ENCODE results near the gene PLAGL2.
A peak's percentile ranks its signal among the peaks of the same experiment; 100 is the strongest.

Gene PLAGL2

GRCh38 chr20:32241807-32242206 lies 34.3 kb upstream of the PLAGL2 start:
- no peak overlapping the region for H2BK12ac ChIP-seq (ENCODE audit: low read length)
- no peaks in the 10 kb centered on the region for H3K9me3 ChIP-seq (ENCODE audit: insufficient read depth, low read depth, low read length)
- no peak overlapping the region for H3K4me2 ChIP-seq (ENCODE audit: low read length)
- H3K79me2 ChIP-seq (ENCODE audit: control insufficient read depth, insufficient read depth, low read length, poor library complexity) = no peaks in the 10 kb centered on the region
- no peak overlapping the region for H3K4ac ChIP-seq (ENCODE audit: low read depth, low read length)
- no peak overlapping the region for H4K12ac ChIP-seq (ENCODE audit: low read depth, low read length)
- H4K91ac ChIP-seq (ENCODE audit: low read depth, low read length) = no peak overlapping the region
- no peak overlapping the region for H2BK5ac ChIP-seq (ENCODE audit: low read depth, low read length, poor library complexity)
- H3K18ac ChIP-seq (ENCODE audit: low read length) = no peak overlapping the region
- H3K4me1 ChIP-seq (ENCODE audit: control insufficient read depth in 1 of 2, insufficient read depth in 2 of 2, low read length in 2 of 2) = peaks cover 4 to 7% of the 10 kb centered on the region in 2 experiments
- no peak overlapping the region for H2AK5ac ChIP-seq (ENCODE audit: low read length)
- H3K27me3 ChIP-seq (ENCODE audit: insufficient read depth, low read length) = no peaks in the 10 kb centered on the region
- no peak overlapping the region for H3K14ac ChIP-seq (ENCODE audit: low read length)
- peaks cover 0 to 4% of the 10 kb centered on the region in 2 experiments for H3K36me3 ChIP-seq (ENCODE audit: control insufficient read depth in 1 of 2, insufficient read depth in 2 of 2, low read length in 2 of 2)
- no peak overlapping the region for H2AFZ ChIP-seq (ENCODE audit: insufficient read depth, low read length, poor library complexity)
- no peak overlapping the region for H3K9ac ChIP-seq (ENCODE audit: low read length)
- no CpG with 5 or more reads among the region's 4 CpGs for WGBS (ENCODE audit: extremely low coverage, insufficient coverage, insufficient read length)
- H3K27ac ChIP-seq (ENCODE audit: low read depth, low read length) = no peak overlapping the region
- H3K23ac ChIP-seq (ENCODE audit: low read length) = no peak overlapping the region
- DNase-seq = no peak
- H2BK120ac ChIP-seq (ENCODE audit: insufficient read depth, low read length, poor library complexity) = no peak overlapping the region
- no peak overlapping the region for H4K8ac ChIP-seq (ENCODE audit: low read depth, low read length)
- H3K79me1 ChIP-seq (ENCODE audit: low read length) = peaks cover 4% of the 10 kb centered on the region
- no peak overlapping the region for H3K4me3 ChIP-seq (ENCODE audit: low read depth, low read length)

- Histone ChIP-seq H3K4ac (ENCODE audit: low read depth, low read length) (no peak overlapping the region), H3K4me1 (ENCODE audit: control insufficient read depth in 1 of 2, insufficient read depth in 2 of 2, low read length in 2 of 2) (peaks cover 4 to 7% of the 10 kb centered on the region in 2 experiments), H2BK120ac (ENCODE audit: insufficient read depth, low read length, poor library complexity) (no peak overlapping the region), H3K4me3 (ENCODE audit: low read depth, low read length) (no peak overlapping the region), H3K14ac (ENCODE audit: low read length) (no peak overlapping the region), H3K23ac (ENCODE audit: low read length) (no peak overlapping the region), H3K4me2 (ENCODE audit: low read length) (peak overlapping the region; percentile 33), H4K8ac (ENCODE audit: low read depth, low read length) (no peak overlapping the region), H2AFZ (ENCODE audit: insufficient read depth, low read length, poor library complexity) (no peak overlapping the region), H3K27ac (ENCODE audit: low read depth, low read length) (peak overlapping the region; percentile 42), H3K79me1 (ENCODE audit: low read length) (peaks cover 4% of the 10 kb centered on the region), H3K36me3 (ENCODE audit: control insufficient read depth in 1 of 2, insufficient read depth in 2 of 2, low read length in 2 of 2) (peaks cover 6 to 7% of the 10 kb centered on the region in 2 experiments), H4K12ac (ENCODE audit: low read depth, low read length) (no peak overlapping the region), H3K27me3 (ENCODE audit: insufficient read depth, low read length) (no peaks in the 10 kb centered on the region), H3K9me3 (ENCODE audit: insufficient read depth, low read depth, low read length) (peaks cover 2% of the 10 kb centered on the region), H2AK5ac (ENCODE audit: low read length) (no peak overlapping the region), H2BK12ac (ENCODE audit: low read length) (no peak overlapping the region), H3K18ac (ENCODE audit: low read length) (no peak overlapping the region), H3K9ac (ENCODE audit: low read length) (no peak overlapping the region), H4K91ac (ENCODE audit: low read depth, low read length) (no peak overlapping the region), H3K79me2 (ENCODE audit: control insufficient read depth, insufficient read depth, low read length, poor library complexity) (no peaks in the 10 kb centered on the region), H2BK5ac (ENCODE audit: low read depth, low read length, poor library complexity) (no peak overlapping the region)
- no CpG with 5 or more reads among the region's 1 CpG for WGBS (ENCODE audit: extremely low coverage, insufficient coverage, insufficient read length)
- no peak for DNase-seq
These were observed 32.7 kb upstream of the PLAGL2 start for GRCh38 chr20:32240205-32240604.

- H4K8ac ChIP-seq (ENCODE audit: low read depth, low read length) = no peak overlapping the region
- H3K9ac ChIP-seq (ENCODE audit: low read length) = no peak overlapping the region
- peaks cover 4 to 7% of the 10 kb centered on the region in 2 experiments for H3K4me1 ChIP-seq (ENCODE audit: control insufficient read depth in 1 of 2, insufficient read depth in 2 of 2, low read length in 2 of 2)
- H3K4ac ChIP-seq (ENCODE audit: low read depth, low read length) = no peak overlapping the region
- no peak for DNase-seq
- H3K4me2 ChIP-seq (ENCODE audit: low read length) = no peak overlapping the region
- no peak overlapping the region for H2BK5ac ChIP-seq (ENCODE audit: low read depth, low read length, poor library complexity)
- WGBS (ENCODE audit: extremely low coverage, insufficient coverage, insufficient read length) = 100% methylated on average over 1 of the region's 9 CpGs
- H3K27me3 ChIP-seq (ENCODE audit: insufficient read depth, low read length) = no peaks in the 10 kb centered on the region
- H2AFZ ChIP-seq (ENCODE audit: insufficient read depth, low read length, poor library complexity) = no peak overlapping the region
- H3K9me3 ChIP-seq (ENCODE audit: insufficient read depth, low read depth, low read length) = peaks cover 2% of the 10 kb centered on the region
- H3K23ac ChIP-seq (ENCODE audit: low read length) = no peak overlapping the region
- H2AK5ac ChIP-seq (ENCODE audit: low read length) = peak overlapping the region; percentile 71
- H2BK120ac ChIP-seq (ENCODE audit: insufficient read depth, low read length, poor library complexity) = no peak overlapping the region
- no peak overlapping the region for H3K4me3 ChIP-seq (ENCODE audit: low read depth, low read length)
- peak overlapping the region; percentile 28 for H2BK12ac ChIP-seq (ENCODE audit: low read length)
- no peak overlapping the region for H4K91ac ChIP-seq (ENCODE audit: low read depth, low read length)
- H3K18ac ChIP-seq (ENCODE audit: low read length) = no peak overlapping the region
- no peak overlapping the region for H4K12ac ChIP-seq (ENCODE audit: low read depth, low read length)
- no peaks in the 10 kb centered on the region for H3K79me2 ChIP-seq (ENCODE audit: control insufficient read depth, insufficient read depth, low read length, poor library complexity)
- no peak overlapping the region for H3K27ac ChIP-seq (ENCODE audit: low read depth, low read length)
- H3K36me3 ChIP-seq (ENCODE audit: control insufficient read depth in 1 of 2, insufficient read depth in 2 of 2, low read length in 2 of 2) = peaks cover 18 to 21% of the 10 kb centered on the region in 2 experiments
- H3K14ac ChIP-seq (ENCODE audit: low read length) = no peak overlapping the region
- peaks cover 4% of the 10 kb centered on the region for H3K79me1 ChIP-seq (ENCODE audit: low read length)
These were observed 31.2 kb upstream of the PLAGL2 start for GRCh38 chr20:32238483-32239425.

- no peaks in the 10 kb centered on the region for H3K79me2 ChIP-seq (ENCODE audit: control insufficient read depth, insufficient read depth, low read length, poor library complexity)
These were observed 29.9 kb upstream of the PLAGL2 start for GRCh38 chr20:32237419-32237818.

More at GRCh38 chr20:32237419-32237818, 29.9 kb upstream of the PLAGL2 start:
- H3K36me3 ChIP-seq (ENCODE audit: control insufficient read depth in 1 of 2, insufficient read depth in 2 of 2, low read length in 2 of 2) = peaks cover 31 to 32% of the 10 kb centered on the region in 2 experiments
- H4K91ac ChIP-seq (ENCODE audit: low read depth, low read length) = no peak overlapping the region
- H2BK12ac ChIP-seq (ENCODE audit: low read length) = no peak overlapping the region
- H3K27ac ChIP-seq (ENCODE audit: low read depth, low read length) = no peak overlapping the region
- H3K9ac ChIP-seq (ENCODE audit: low read length) = no peak overlapping the region
- no CpG with 5 or more reads among the region's 6 CpGs for WGBS (ENCODE audit: extremely low coverage, insufficient coverage, insufficient read length)
- no peak for DNase-seq
- H3K4me3 ChIP-seq (ENCODE audit: low read depth, low read length) = no peak overlapping the region
- no peak overlapping the region for H3K14ac ChIP-seq (ENCODE audit: low read length)
- no peak overlapping the region for H3K18ac ChIP-seq (ENCODE audit: low read length)
- no peak overlapping the region for H2AK5ac ChIP-seq (ENCODE audit: low read length)
- H3K4ac ChIP-seq (ENCODE audit: low read depth, low read length) = no peak overlapping the region
- H3K9me3 ChIP-seq (ENCODE audit: insufficient read depth, low read depth, low read length) = peaks cover 2% of the 10 kb centered on the region
- no peak overlapping the region for H2BK5ac ChIP-seq (ENCODE audit: low read depth, low read length, poor library complexity)
- no peak overlapping the region for H4K8ac ChIP-seq (ENCODE audit: low read depth, low read length)
- peaks cover 4% of the 10 kb centered on the region for H3K79me1 ChIP-seq (ENCODE audit: low read length)
- H2BK120ac ChIP-seq (ENCODE audit: insufficient read depth, low read length, poor library complexity) = no peak overlapping the region
- no peaks in the 10 kb centered on the region for H3K27me3 ChIP-seq (ENCODE audit: insufficient read depth, low read length)
- H3K4me2 ChIP-seq (ENCODE audit: low read length) = no peak overlapping the region
- H3K23ac ChIP-seq (ENCODE audit: low read length) = no peak overlapping the region
- no peak overlapping the region for H4K12ac ChIP-seq (ENCODE audit: low read depth, low read length)
- H3K4me1 ChIP-seq (ENCODE audit: control insufficient read depth in 1 of 2, insufficient read depth in 2 of 2, low read length in 2 of 2) = peaks cover 4 to 7% of the 10 kb centered on the region in 2 experiments
- no peak overlapping the region for H2AFZ ChIP-seq (ENCODE audit: insufficient read depth, low read length, poor library complexity)

Data from trophoblast cell (in vitro differentiated cells and primary cell).